Measurements from ENCODE around the gene AGAP1.

The AGAP1 gene

DNA sequence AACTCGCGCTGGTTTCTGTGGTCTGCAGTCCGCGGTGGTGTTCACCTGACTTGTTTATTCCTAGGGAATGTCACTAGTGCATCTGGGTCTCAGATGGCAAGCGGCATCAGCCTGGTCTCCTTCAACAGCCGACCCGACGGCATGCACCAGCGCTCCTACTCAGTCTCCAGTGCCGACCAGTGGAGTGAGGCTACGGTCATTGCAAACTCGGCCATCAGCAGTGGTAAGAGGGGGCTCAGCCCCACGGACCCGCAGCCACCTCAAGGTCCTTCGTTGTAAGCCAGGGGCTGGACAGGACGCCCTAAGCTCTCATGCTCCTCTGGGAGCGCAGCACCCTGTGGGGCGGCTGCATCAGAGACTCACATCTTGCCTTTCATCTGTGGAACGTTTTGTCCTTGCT is 436.9 kb downstream of the AGAP1 start:
- no peak for DNase-seq (ENCODE audit: low read depth)
- TF ChIP-seq, protein P1, sequence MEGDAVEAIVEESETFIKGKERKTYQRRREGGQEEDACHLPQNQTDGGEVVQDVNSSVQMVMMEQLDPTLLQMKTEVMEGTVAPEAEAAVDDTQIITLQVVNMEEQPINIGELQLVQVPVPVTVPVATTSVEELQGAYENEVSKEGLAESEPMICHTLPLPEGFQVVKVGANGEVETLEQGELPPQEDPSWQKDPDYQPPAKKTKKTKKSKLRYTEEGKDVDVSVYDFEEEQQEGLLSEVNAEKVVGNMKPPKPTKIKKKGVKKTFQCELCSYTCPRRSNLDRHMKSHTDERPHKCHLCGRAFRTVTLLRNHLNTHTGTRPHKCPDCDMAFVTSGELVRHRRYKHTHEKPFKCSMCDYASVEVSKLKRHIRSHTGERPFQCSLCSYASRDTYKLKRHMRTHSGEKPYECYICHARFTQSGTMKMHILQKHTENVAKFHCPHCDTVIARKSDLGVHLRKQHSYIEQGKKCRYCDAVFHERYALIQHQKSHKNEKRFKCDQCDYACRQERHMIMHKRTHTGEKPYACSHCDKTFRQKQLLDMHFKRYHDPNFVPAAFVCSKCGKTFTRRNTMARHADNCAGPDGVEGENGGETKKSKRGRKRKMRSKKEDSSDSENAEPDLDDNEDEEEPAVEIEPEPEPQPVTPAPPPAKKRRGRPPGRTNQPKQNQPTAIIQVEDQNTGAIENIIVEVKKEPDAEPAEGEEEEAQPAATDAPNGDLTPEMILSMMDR (conservative IDR thresholded peaks at IDR 0.05; ENCODE audit: low read depth, low read length) = no peak
- H3K4me3 ChIP-seq (ENCODE audit: low read depth, low read length) = no peak overlapping the region

DNA sequence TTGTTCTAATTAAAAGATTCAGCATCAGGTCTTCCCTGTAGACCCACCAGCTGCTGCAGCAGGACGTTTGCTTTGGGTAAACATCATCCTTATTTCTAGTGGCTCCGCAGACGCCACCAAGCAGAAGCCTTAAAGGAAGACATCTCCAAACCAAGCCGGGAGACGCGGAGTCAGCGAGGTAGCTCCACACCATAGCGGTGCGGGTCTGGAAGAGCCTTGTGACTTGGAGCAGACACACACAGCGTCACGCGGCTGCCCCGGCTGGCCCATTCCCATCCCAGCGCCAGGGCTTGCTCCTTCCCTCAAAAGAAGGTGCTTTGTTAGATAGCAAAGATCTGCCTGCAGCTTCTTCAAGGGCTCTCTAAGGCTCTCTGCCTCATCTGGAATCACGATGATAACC is 437.8 kb downstream of the AGAP1 start:
- no peak for DNase-seq (ENCODE audit: low read depth)
- H3K4me3 ChIP-seq (ENCODE audit: low read depth, low read length) = no peak overlapping the region
- TF ChIP-seq, protein P1 (conservative IDR thresholded peaks at IDR 0.05; ENCODE audit: low read depth, low read length) = no peak

DNA sequence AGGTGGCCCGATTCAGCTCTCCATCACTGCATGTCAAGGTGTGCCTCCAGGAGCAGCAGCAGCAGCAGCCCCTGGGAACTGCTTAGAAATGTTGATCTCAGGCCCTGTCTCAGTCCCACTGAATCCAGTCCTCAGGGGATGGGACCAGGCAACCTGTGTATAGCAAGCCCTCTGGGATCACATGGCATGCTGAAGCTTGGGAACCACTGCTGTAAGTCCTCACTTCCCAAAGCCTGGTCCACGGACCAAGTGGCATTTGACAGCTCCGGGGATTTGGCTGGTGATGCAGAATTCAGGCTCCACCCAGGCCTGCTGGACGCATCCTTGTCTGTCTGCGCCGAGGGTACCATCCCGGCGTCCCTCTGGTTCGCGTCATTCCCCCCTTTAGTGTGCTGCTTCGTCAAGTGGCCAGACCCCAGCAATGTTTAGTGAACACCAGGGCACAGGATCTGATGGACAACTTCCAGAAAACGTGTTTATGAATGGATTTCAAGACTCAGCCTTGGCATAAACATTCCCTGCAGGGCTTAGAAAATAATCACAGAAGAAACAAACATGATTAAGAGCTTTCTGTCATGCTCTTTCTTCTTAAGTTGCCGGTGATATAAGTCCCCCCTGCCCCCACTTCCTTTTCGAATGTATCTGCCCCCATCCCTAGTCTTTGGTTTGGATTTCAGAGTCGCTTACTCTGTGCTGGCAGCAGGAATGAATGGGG is 440.4 kb downstream of the AGAP1 start:
- no peak for DNase-seq (ENCODE audit: low read depth)
- no peak overlapping the region for H3K4me3 ChIP-seq (ENCODE audit: low read depth, low read length)
- TF ChIP-seq, protein P1 (conservative IDR thresholded peaks at IDR 0.05; ENCODE audit: low read depth, low read length) = no peak

DNA sequence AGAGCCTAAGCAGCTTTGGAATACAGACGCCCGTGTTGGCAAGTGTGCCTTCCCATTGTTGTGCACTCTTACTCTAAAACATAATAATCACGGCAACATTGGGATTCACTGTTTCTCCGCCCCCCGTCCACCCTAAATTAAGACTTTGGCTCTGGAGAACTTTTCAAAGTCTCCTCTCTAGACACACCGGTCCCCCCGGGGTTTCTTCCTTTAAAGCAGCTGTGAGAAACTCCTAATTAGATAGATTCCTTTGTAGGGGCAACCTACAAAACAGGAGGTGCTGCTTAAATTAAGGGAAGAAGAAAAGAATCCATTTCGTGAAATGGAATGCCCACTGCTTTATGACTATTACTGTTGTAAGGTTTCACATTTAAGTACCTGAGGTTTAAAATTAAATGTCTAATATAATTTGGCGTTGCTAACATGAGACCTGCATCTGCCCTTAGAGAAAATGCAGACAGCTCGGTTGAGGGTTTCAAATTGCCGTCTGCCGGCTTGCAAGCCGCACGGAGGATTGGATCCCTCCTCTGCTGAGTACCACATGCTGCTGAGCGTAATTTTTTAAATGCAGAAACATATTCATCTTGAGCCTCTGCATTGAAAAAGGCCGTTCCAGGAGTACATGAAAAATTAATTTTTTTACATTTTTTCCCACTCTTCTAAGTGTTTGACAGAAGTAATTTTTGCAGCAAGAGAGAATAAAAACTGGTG is 441.1 kb downstream of the AGAP1 start:
- TF ChIP-seq, protein P1 (conservative IDR thresholded peaks at IDR 0.05; ENCODE audit: low read depth, low read length) = no peak
- no peak overlapping the region for H3K4me3 ChIP-seq (ENCODE audit: low read depth, low read length)
- DNase-seq (ENCODE audit: low read depth) = no peak

DNA sequence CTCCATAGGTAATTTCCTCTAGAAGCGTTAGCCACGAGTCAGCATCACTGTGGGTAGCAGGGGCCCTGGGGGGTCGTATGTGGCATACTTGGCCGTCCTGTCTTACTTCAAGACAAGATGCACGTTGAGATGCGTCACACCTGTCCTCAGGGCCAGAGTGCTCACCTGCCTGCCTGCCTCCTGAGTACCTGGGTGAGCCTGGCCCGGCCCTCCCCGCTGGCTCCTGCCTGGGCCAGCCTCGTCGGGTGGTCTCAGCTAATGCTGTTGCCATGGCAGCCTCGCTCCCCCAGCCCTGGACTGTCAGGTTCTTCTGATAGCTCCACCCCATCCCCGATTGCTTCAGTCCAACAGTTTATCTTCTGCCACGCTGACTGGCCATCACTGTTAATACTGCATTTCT is 441.9 kb downstream of the AGAP1 start:
- DNase-seq (ENCODE audit: low read depth) = no peak
- no peak overlapping the region for H3K4me3 ChIP-seq (ENCODE audit: low read depth, low read length)
- TF ChIP-seq, protein P1 (conservative IDR thresholded peaks at IDR 0.05; ENCODE audit: low read depth, low read length) = no peak

DNA sequence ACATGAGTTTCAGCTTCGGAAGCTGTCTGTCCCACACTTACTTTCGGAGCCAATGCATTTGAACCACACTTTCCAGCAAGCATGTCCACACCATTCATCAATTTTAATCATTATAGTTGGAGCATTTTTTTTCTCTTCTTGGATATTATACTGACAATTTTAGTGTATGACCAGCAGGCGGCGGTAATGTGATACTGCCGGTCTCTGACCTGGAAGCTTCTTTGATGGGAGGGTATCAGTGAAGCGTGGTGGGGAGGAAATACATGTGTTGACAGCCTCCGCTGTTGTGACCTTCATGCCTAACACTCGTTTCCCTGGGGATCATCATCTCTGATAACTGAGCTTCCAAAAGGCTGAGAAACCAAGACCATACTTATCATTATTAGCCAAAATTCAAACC is 442.6 kb downstream of the AGAP1 start:
- DNase-seq (ENCODE audit: low read depth) = peak; percentile 66
- TF ChIP-seq, protein P1 (conservative IDR thresholded peaks at IDR 0.05; ENCODE audit: low read depth, low read length) = peak; percentile 77
- H3K4me3 ChIP-seq (ENCODE audit: low read depth, low read length) = no peak overlapping the region

DNA sequence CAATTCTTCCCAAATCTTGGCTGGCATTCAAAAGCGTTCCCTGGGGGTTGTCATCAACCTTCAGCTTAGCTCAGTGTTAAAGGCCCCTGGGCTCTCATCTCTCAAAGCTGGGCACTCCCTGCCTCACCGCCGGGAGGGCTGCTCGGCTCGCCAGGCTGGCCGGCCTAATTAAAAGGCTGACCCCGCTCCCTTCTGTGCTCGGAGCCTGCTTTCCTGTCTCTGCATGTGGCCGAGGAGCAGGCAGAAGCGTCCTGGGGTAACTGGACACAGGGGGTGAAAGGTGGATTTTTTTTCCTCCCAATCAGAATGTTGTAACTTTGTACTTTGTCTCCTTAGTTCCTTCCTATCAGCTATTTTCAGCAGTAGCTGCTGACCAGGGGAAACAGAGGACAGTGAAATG is 443.2 kb downstream of the AGAP1 start:
- DNase-seq (ENCODE audit: low read depth) = peak; percentile 72
- TF ChIP-seq, protein P1 (conservative IDR thresholded peaks at IDR 0.05; ENCODE audit: low read depth, low read length) = no peak

More for the DNA sequence above, 443.2 kb downstream of the AGAP1 start:
- H3K4me3 ChIP-seq (ENCODE audit: low read depth, low read length) = no peak overlapping the region
